Measurements from ENCODE around the gene AATK. TPM values are rescaled to one million over a fixed set of nuclear protein-coding genes. Genes with fewer than 3 reads are reported as not detected.

The AATK gene
- total RNA-seq, 1 experiment from 2014 or later: 1.1 TPM

- H3K9ac ChIP-seq (ENCODE audit: low read length): no peak overlapping the region
- no peaks in the 10 kb centered on the region for H3K9me2 ChIP-seq (replicated peaks; ENCODE audit: low read length)
Observed at GRCh38 chr17:81137248-81137647, 28.8 kb downstream of the AATK start.

GRCh38 chr17:81136366-81136765, 29.7 kb downstream of the AATK start:
- H3K36me3 ChIP-seq (ENCODE audit: low read depth, low read length): no peaks in the 10 kb centered on the region
- no peaks in the 10 kb centered on the region for H3K79me2 ChIP-seq (ENCODE audit: low read length)
- BruUV-seq (replicated peaks): no TSS peak

More at GRCh38 chr17:81137248-81137647, 28.8 kb downstream of the AATK start:
- ATAC-seq (no peak), DNase-seq (no peak)
- BruUV-seq (replicated peaks): no TSS peak
- H3K27ac ChIP-seq (ENCODE audit: low read length): no peak overlapping the region
- no peak overlapping the region for H3K4me3 ChIP-seq (ENCODE audit: low read length)
- H2AFZ ChIP-seq (ENCODE audit: low read length): no peak overlapping the region
- H3K79me2 ChIP-seq (ENCODE audit: low read length): no peaks in the 10 kb centered on the region
- H3F3A ChIP-seq (ENCODE audit: low read length, unreplicated experiment): no peaks in the 10 kb centered on the region
- no peaks in the 10 kb centered on the region for H3K4me1 ChIP-seq (ENCODE audit: insufficient read depth, low read length)
- ChIA-PET POLR2A (ENCODE audit: unreplicated experiment) (no interaction called here), CTCF (no interaction called here)
- TF ChIP-seq EZH2phosphoT487 (IDR thresholded peaks at IDR 0.05; ENCODE audit: borderline replicate concordance, low read length) (no peak), CTCF (conservative IDR thresholded peaks at IDR 0.05; ENCODE audit: low read depth, low read length) (no peak), EZH2 (IDR thresholded peaks at IDR 0.05; ENCODE audit: low read length, unreplicated experiment) (no peak)
- H3K36me3 ChIP-seq (ENCODE audit: low read depth, low read length): no peaks in the 10 kb centered on the region
- H3K4me2 ChIP-seq (ENCODE audit: low read length): no peak overlapping the region
- intact Hi-C loops (cut with micrococcal nuclease): no loop called here
- no peaks in the 10 kb centered on the region for H3K9me3 ChIP-seq (ENCODE audit: low read length)
- H4K20me1 ChIP-seq (ENCODE audit: low read length): no peaks in the 10 kb centered on the region
- H3K27me3 ChIP-seq (ENCODE audit: low read length): no peaks in the 10 kb centered on the region

More at GRCh38 chr17:81136366-81136765, 29.7 kb downstream of the AATK start:
- no peak overlapping the region for H2AFZ ChIP-seq (ENCODE audit: low read length)
- no peak overlapping the region for H3K4me2 ChIP-seq (ENCODE audit: low read length)
- ChIA-PET CTCF (no interaction called here), POLR2A (ENCODE audit: unreplicated experiment) (no interaction called here)
- no peak for ATAC-seq
- no peak overlapping the region for H3K9ac ChIP-seq (ENCODE audit: low read length)
- no peak overlapping the region for H3K27ac ChIP-seq (ENCODE audit: low read length)
- TF ChIP-seq EZH2phosphoT487 (IDR thresholded peaks at IDR 0.05; ENCODE audit: borderline replicate concordance, low read length) (no peak), EZH2 (IDR thresholded peaks at IDR 0.05; ENCODE audit: low read length, unreplicated experiment) (no peak), CTCF (conservative IDR thresholded peaks at IDR 0.05; ENCODE audit: low read depth, low read length) (no peak)
- H3K4me1 ChIP-seq (ENCODE audit: insufficient read depth, low read length): no peaks in the 10 kb centered on the region
- intact Hi-C loops (cut with micrococcal nuclease): no loop called here
- H3K9me2 ChIP-seq (replicated peaks; ENCODE audit: low read length): no peaks in the 10 kb centered on the region
- no peak for DNase-seq
- H3K27me3 ChIP-seq (ENCODE audit: low read length): no peaks in the 10 kb centered on the region
- H3K4me3 ChIP-seq (ENCODE audit: low read length): no peak overlapping the region
- no peaks in the 10 kb centered on the region for H3F3A ChIP-seq (ENCODE audit: low read length, unreplicated experiment)
- H4K20me1 ChIP-seq (ENCODE audit: low read length): no peaks in the 10 kb centered on the region
- no peaks in the 10 kb centered on the region for H3K9me3 ChIP-seq (ENCODE audit: low read length)
